Measurements from ENCODE around the gene SH3RF3. TPM values are rescaled to one million over a fixed set of nuclear protein-coding genes. Genes with fewer than 3 reads are reported as not detected.

The SH3RF3 gene
- total and polyA plus RNA-seq, 10 of the 15 experiments (the other 5 are each of a cell fraction or from before 2014, with no cell fraction given): 0.08 to 8.8 (median 2.3) TPM

GRCh38 chr2:109238580-109238979 lies 109.6 kb downstream of the SH3RF3 start:
- CTCF ChIA-PET: interaction anchor here (0.8 to 3.5 kb wide), 12 partner anchors 9 to 158 kb away, joined by 3 to 13 read pairs (median 5); no protein-coding TSS in a partner anchor
- POLR2A ChIA-PET: interaction anchor here (1.2 to 2.1 kb wide), 6 partner anchors 8 to 28 kb away, joined by 3 to 8 read pairs (median 7); no protein-coding TSS in a partner anchor
- RAD21 ChIA-PET (ENCODE audit: unreplicated experiment): interaction anchor here (0.8 to 6.0 kb wide), 13 partner anchors 8 to 271 kb away, joined by 3 to 30 read pairs (median 4); partner anchors contain the start of gene SH3RF3
- in situ Hi-C loops (cut with MboI): no loop called here
- intact Hi-C loops (cut with micrococcal nuclease; ENCODE audit: unreplicated experiment): no loop called here
- WGBS (ENCODE audit: insufficient coverage, insufficient replicate concordance, low lambda C conversion rate, missing lambda C conversion rate): 0% methylated on average over 4 of the region's 4 CpGs
- peak; percentile 59 for DNase-seq (ENCODE audit: low read depth, low spot score)
- H3K4me1 ChIP-seq (ENCODE audit: control insufficient read depth, insufficient read depth, low read length): peaks cover 11% of the 10 kb centered on the region
- SMC1A ChIA-PET (ENCODE audit: uncharacterized antibody, unreplicated experiment): interaction anchor here (0.9 to 8.0 kb wide), 14 partner anchors 8 to 276 kb away, joined by 3 to 76 read pairs (median 6); no protein-coding TSS in a partner anchor
- no peak overlapping the region for H3K4me3 ChIP-seq
- FAIRE-seq: no peak
- no peaks in the 10 kb centered on the region; the same call in 1 of the 3 replicates for H3K9me3 ChIP-seq (replicated peaks; ENCODE audit: control insufficient read depth, insufficient read depth, low read length)
- peak overlapping the region; percentile 25; the same call in 1 of the 2 replicates for H3K4me2 ChIP-seq (ENCODE audit: control insufficient read depth, insufficient read depth)
- no TSS peak for BruUV-seq (replicated peaks)
- H3K27ac ChIP-seq (ENCODE audit: control insufficient read depth, insufficient read depth): no peak overlapping the region
- H2AFZ ChIP-seq (ENCODE audit: control insufficient read depth, low read depth, low read length): 0 out of 2 replicates have a peak overlapping the region, but pooled peaks have one; percentile 4
- H3K79me2 ChIP-seq (ENCODE audit: control insufficient read depth, insufficient read depth, low read length): peaks cover 2% of the 10 kb centered on the region; the same call in 1 of the 2 replicates
- no peaks in the 10 kb centered on the region for H3K36me3 ChIP-seq (ENCODE audit: control insufficient read depth in 2 of 2, insufficient read depth in 2 of 2, low read length in 1 of 2)
- no peaks in the 10 kb centered on the region for H3K27me3 ChIP-seq (replicated peaks in 1 of 2; ENCODE audit: control insufficient read depth in 2 of 2, insufficient read depth in 2 of 2, low read length in 1 of 2)
- no peaks in the 10 kb centered on the region for H4K20me1 ChIP-seq (ENCODE audit: control insufficient read depth, insufficient read depth)
- H3K9ac ChIP-seq (ENCODE audit: control insufficient read depth, insufficient read depth, low read length): no peak overlapping the region
- ATAC-seq: peak; percentile 97
- TF ChIP-seq DPF2 (IDR thresholded peaks at IDR 0.05) (peak; percentile 62), PAX5 (IDR thresholded peaks at IDR 0.05; ENCODE audit: borderline replicate concordance, low read depth, low read length) (peak; percentile 38; the same call in 1 of the 2 replicates), CHD4 (IDR thresholded peaks at IDR 0.05) (no peak), HCFC1 (IDR thresholded peaks at IDR 0.05; ENCODE audit: low read length) (no peak), GABPA (IDR thresholded peaks at IDR 0.05; ENCODE audit: low read depth) (0 out of 2 replicates have a peak, but pooled peaks have one; percentile 37), SMAD5 (IDR thresholded peaks at IDR 0.05; ENCODE audit: low read depth) (no peak), HDGF (IDR thresholded peaks at IDR 0.05) (0 out of 2 replicates have a peak, but pooled peaks have one; percentile 44), ZBED1 (IDR thresholded peaks at IDR 0.05; ENCODE audit: borderline replicate concordance) (no peak), STAT1 (conservative IDR thresholded peaks at IDR 0.05) (no peak), ATF7 (IDR thresholded peaks at IDR 0.05; ENCODE audit: low read depth) (no peak; the same call in 1 of the 2 replicates), TBL1XR1 (IDR thresholded peaks at IDR 0.05; ENCODE audit: low read depth, low read length) (no peak), EGR1 (IDR thresholded peaks at IDR 0.05; ENCODE audit: borderline replicate concordance in 1 of 2, low read depth in 2 of 2, low read length in 2 of 2) (no peak), ZNF384 (IDR thresholded peaks at IDR 0.05; ENCODE audit: borderline replicate concordance, low read depth, low read length) (no peak), E2F8 (IDR thresholded peaks at IDR 0.05; ENCODE audit: low read depth, partially characterized antibody) (no peak), MXI1 (IDR thresholded peaks at IDR 0.05; ENCODE audit: low read depth, low read length) (no peak; the same call in 1 of the 2 replicates), CBX3 (IDR thresholded peaks at IDR 0.05; ENCODE audit: borderline replicate concordance, low read depth) (no peak), POLR2AphosphoS5 (IDR thresholded peaks at IDR 0.05; ENCODE audit: low read length) (0 out of 2 replicates have a peak, but pooled peaks have one; percentile 35), MAX (IDR thresholded peaks at IDR 0.05; ENCODE audit: low read depth, low read length) (no peak), SMAD1 (IDR thresholded peaks at IDR 0.05; ENCODE audit: low read depth, partially characterized antibody) (no peak), SREBF2 (IDR thresholded peaks at IDR 0.05; ENCODE audit: low read length) (no peak), NFIC (IDR thresholded peaks at IDR 0.05; ENCODE audit: low read depth, low read length) (no peak), SP1 (IDR thresholded peaks at IDR 0.05; ENCODE audit: low read depth, low read length) (no peak), MTA2 (IDR thresholded peaks at IDR 0.05; ENCODE audit: low read depth) (peak; percentile 44; the same call in 1 of the 2 replicates), RUNX3 (IDR thresholded peaks at IDR 0.05; ENCODE audit: low read length) (peak; percentile 85), BMI1 (IDR thresholded peaks at IDR 0.05; ENCODE audit: borderline replicate concordance) (no peak), POLR2A (IDR thresholded peaks at IDR 0.05; ENCODE audit: low read depth, low read length) (no peak), IRF4 (IDR thresholded peaks at IDR 0.05; ENCODE audit: low read depth, low read length) (no peak)

All from GM12878 (cell line).